ENCODE data around the gene KIDINS220.

- TF ChIP-seq CTCF (IDR thresholded peaks at IDR 0.05) (no peak), EP300 (IDR thresholded peaks at IDR 0.05) (no peak), POLR2A (IDR thresholded peaks at IDR 0.05) (no peak)
Observed at GRCh38 chr2:8794923-8795825, 42.2 kb downstream of the KIDINS220 start.

All from ovary (tissue), 3 donors.